ENCODE results near the gene HIGD1B. TPM values are rescaled to one million over a fixed set of nuclear protein-coding genes. Genes with fewer than 3 reads are reported as not detected.

HIGD1B gene
- total and polyA plus RNA-seq, 2 of the 4 experiments (the other 2 are of a cell fraction), result not detected

DNA sequence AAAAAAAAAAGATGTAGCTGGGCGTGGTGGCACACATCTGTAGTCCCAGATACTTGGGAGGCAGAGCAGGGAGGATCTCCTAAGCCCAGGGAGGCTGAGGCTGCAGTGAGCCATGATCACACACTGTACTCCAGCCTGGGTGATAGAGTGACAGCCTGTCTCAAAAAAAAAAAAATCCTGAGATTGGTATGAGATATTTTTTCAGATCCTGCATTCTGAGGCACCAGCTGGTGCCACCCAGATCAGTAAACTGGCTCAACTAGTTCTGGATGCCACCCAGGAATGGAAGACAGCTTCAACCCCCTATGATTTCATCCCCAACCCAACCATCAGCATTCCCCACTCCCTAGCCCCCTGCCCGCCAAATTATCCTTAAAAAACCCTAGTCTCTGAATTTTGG, 10.5 kb upstream of the HIGD1B start:
- dilution Hi-C loops (cut with HindIII; ENCODE audit: low sequenced_read_pairs, unreplicated experiment), result no loop called here
- CTCF ChIA-PET, result interaction anchor here (0.6 to 0.7 kb wide), 2 partner anchors 15 to 58 kb away, joined by 3 to 4 read pairs; no protein-coding TSS in a partner anchor

More for the DNA sequence above, 10.5 kb upstream of the HIGD1B start:
- H2BK5ac ChIP-seq (ENCODE audit: low read depth, low read length, poor library complexity, severe bottlenecking), result no peak overlapping the region
- H3K4me3 ChIP-seq (ENCODE audit: insufficient read depth, low read depth, low read length), result no peak overlapping the region
- H3K9ac ChIP-seq (ENCODE audit: low read depth, low read length), result no peak overlapping the region
- H3K4ac ChIP-seq (ENCODE audit: low read depth, low read length), result no peak overlapping the region
- ATAC-seq (ENCODE audit: low read depth) (no peak), DNase-seq (no peak)
- no peak for TF ChIP-seq CHD1 (IDR thresholded peaks at IDR 0.05; ENCODE audit: low read depth, low read length)
- TF ChIP-seq, protein P1, sequence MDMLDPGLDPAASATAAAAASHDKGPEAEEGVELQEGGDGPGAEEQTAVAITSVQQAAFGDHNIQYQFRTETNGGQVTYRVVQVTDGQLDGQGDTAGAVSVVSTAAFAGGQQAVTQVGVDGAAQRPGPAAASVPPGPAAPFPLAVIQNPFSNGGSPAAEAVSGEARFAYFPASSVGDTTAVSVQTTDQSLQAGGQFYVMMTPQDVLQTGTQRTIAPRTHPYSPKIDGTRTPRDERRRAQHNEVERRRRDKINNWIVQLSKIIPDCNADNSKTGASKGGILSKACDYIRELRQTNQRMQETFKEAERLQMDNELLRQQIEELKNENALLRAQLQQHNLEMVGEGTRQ (IDR thresholded peaks at IDR 0.05; ENCODE audit: low read depth, low read length), result no peak
- TF ChIP-seq RCOR1 (IDR thresholded peaks at IDR 0.05; ENCODE audit: insufficient replicate concordance, low read length), result no peak
- TF ChIP-seq MAZ (IDR thresholded peaks at IDR 0.05; ENCODE audit: borderline replicate concordance, low read depth, low read length), result no peak
- no peak for TF ChIP-seq RFX5 (IDR thresholded peaks at IDR 0.05; ENCODE audit: low read depth, low read length)
- no peak for TF ChIP-seq SMC3 (IDR thresholded peaks at IDR 0.05; ENCODE audit: low read depth, low read length)
- H3K23ac ChIP-seq (ENCODE audit: low read depth, low read length), result no peak overlapping the region
- no peaks in the 10 kb centered on the region for H3K9me3 ChIP-seq (ENCODE audit: control insufficient read depth, insufficient read depth, low read length)
- H3K79me1 ChIP-seq (ENCODE audit: low read depth in 1 of 2, low read length in 2 of 2), result no peaks in the 10 kb centered on the region
- in situ Hi-C loops (cut with MboI; ENCODE audit: low sequenced_read_pairs) (no loop called here), intact Hi-C loops (cut with micrococcal nuclease) (no loop called here)
- POLR2A ChIA-PET (ENCODE audit: unreplicated experiment), result no interaction called here
- H4K20me1 ChIP-seq (ENCODE audit: insufficient read depth, low read length), result no peaks in the 10 kb centered on the region
- no peaks in the 10 kb centered on the region for H3K4me1 ChIP-seq (ENCODE audit: control insufficient read depth, insufficient read depth, low read length)
- H3K36me3 ChIP-seq (ENCODE audit: control insufficient read depth, insufficient read depth, low read length), result no peaks in the 10 kb centered on the region
- H3K4me2 ChIP-seq (ENCODE audit: low read depth, low read length), result no peak overlapping the region
- no peak overlapping the region for H2BK20ac ChIP-seq (ENCODE audit: low read depth, low read length)
- WGBS, 2 experiments (ENCODE audit: extremely low coverage in 2 of 2, insufficient read length in 1 of 2), result no CpG with 5 or more reads among the region's 2 CpGs
- no peak overlapping the region for H2AK9ac ChIP-seq (replicated peaks; ENCODE audit: low read depth, low read length, poor library complexity)
- H3K27me3 ChIP-seq (ENCODE audit: control insufficient read depth, insufficient read depth, low read length), result no peaks in the 10 kb centered on the region
- no peak overlapping the region for H3K27ac ChIP-seq (ENCODE audit: insufficient read depth, low read length)
- no peak overlapping the region for H3K56ac ChIP-seq (ENCODE audit: extremely low read depth, insufficient read depth, low read length)
- H3K18ac ChIP-seq (ENCODE audit: low read depth, low read length), result no peak overlapping the region
- no peak overlapping the region for H2AFZ ChIP-seq (replicated peaks; ENCODE audit: low read length, poor library complexity)
- H2BK120ac ChIP-seq (ENCODE audit: low read depth, low read length), result no peak overlapping the region
- no peak overlapping the region for H4K91ac ChIP-seq (ENCODE audit: insufficient read depth, low read depth, low read length)
- BruUV-seq (replicated peaks), result no TSS peak
- no peak overlapping the region for H4K8ac ChIP-seq (ENCODE audit: low read depth in 2 of 2, low read length in 2 of 2)
- no peak overlapping the region for H2BK15ac ChIP-seq (ENCODE audit: low read depth, low read length)
- H2AK5ac ChIP-seq (ENCODE audit: low read depth, low read length), result no peak overlapping the region
- H3K9me1 ChIP-seq (ENCODE audit: insufficient read depth, low read length), result no peaks in the 10 kb centered on the region
- no peak overlapping the region for H3K14ac ChIP-seq (replicated peaks; ENCODE audit: low read depth, low read length)
- no peak overlapping the region for H4K5ac ChIP-seq (ENCODE audit: low read depth, low read length)

Measured in IMR-90 (cell line).